SK-N-MC (cell line): ENCODE results near the gene ANO10.

ENCODE experiments used
- DNase-seq: peaks from one replicate; pipeline ENCODE4 v3.0.0-alpha.2; 2011; ENCODE audit warnings: low read depth, low spot score
- H3K27ac ChIP-seq: fragments of 200-600 bp; sonication (generic); 2 replicates; pipeline ENCODE4 v1.5.1; 2016; ENCODE audit warnings: mixed run types
- H3K36me3 ChIP-seq: fragments of 200-600 bp; sonication (generic); 2 replicates; pipeline ENCODE4 v1.6.1; 2017; ENCODE audit warnings: antibody characterized with exemption, low read length, mixed read lengths; ENCODE audit not compliant: insufficient read depth
- H3K4me3 ChIP-seq: fragments of 200-600 bp; sonication (generic); 2 replicates; pipeline ENCODE4 v1.5.1; 2016
- H3K9ac ChIP-seq: fragments of 200-600 bp; sonication (generic); 2 replicates; pipeline ENCODE4 v1.8.0; 2017; ENCODE audit warnings: mixed run types, mixed read lengths; ENCODE audit not compliant: insufficient read length
- H3K9me3 ChIP-seq: fragments of 200-600 bp; sonication (generic); 2 replicates; pipeline ENCODE4 v1.6.1; 2017; ENCODE audit warnings: low read depth, mild to moderate bottlenecking, antibody characterized with exemption, low read length, moderate library complexity, mixed read lengths
- EZH2 ChIP-seq: fragments of 200-600 bp; sonication (generic); IDR thresholded peaks from one replicate; pipeline ENCODE4 v1.6.1; 2017; ENCODE audit warnings: antibody characterized with exemption
- FOXP2 ChIP-seq: optimal IDR thresholded peaks from 2 replicates; pipeline ENCODE3; 2011; ENCODE audit warnings: mild to moderate bottlenecking, moderate library complexity; ENCODE audit not compliant: insufficient read depth; ENCODE audit errors: extremely low read length, control extremely low read depth
- POLR2AphosphoS5 ChIP-seq: IDR thresholded peaks from 2 replicates; pipeline ENCODE4 v1.6.1; 2012; ENCODE audit warnings: mild to moderate bottlenecking, low read depth, low read length, borderline replicate concordance

Gene ANO10

DNA sequence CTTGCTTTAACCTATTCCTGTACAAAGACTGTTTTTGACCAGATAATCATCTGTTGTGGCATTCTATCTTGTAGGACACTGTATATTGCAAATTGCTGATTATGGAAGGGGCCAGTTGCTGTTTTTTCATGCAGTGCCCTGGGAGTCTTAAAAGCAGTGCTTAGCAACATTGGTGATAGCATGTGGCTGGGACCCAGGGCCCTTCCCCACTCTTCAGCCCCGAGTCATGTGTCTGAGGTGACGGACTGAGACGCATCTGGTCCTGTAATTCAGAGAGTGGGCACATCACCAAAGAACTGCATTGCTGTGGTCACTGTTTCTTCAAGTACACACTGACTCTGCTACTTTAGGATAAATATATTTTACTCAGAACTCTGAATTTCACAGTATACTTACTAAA, 272.1 kb downstream of the ANO10 start:
- Histone ChIP-seq H3K36me3 (no peaks in the 10 kb centered on the region; the same call in 1 of the 2 replicates), H3K27ac (no peak overlapping the region), H3K4me3 (no peak overlapping the region), H3K9me3 (no peaks in the 10 kb centered on the region), H3K9ac (no peak overlapping the region)
- no peak for DNase-seq
- TF ChIP-seq EZH2 (no peak), FOXP2 (no peak), POLR2AphosphoS5 (no peak)

DNA sequence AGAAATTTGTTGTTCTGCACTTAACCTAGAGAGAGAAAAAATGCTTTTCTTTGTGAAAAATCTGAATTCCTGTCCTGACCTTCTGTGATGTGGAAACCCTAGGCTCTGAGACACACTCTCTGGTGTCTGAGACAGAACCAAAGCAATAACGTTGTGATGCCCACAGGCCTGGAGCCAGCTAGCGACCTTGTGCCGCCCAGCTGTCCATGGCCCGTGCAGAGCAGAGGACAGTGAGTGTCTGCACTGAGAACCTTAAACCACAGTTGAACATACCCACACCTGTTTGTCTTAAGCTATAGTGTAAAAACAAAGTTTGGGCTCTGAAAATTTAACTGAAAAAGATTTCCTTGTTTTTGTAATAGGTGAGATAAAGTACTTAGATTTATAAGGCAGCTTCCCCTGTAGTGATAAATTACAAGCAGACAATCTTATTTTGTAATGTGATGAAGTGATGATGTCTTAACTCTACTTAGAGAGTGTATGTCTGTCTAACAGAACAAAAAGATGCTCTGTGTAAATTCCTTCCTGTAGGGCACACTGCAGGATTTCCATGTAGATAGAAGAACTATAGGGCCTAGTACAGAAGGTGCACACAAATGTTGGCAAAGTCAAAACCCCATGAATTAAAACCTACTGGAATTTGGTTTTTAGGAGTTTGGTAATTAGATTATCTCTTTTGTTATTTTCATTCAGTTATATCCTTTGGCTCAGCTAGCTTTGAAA, 272.8 kb downstream of the ANO10 start:
- no peaks in the 10 kb centered on the region; the same call in 1 of the 2 replicates for H3K36me3 ChIP-seq
- H3K27ac ChIP-seq, result no peak overlapping the region
- no peak overlapping the region for H3K4me3 ChIP-seq
- no peaks in the 10 kb centered on the region for H3K9me3 ChIP-seq
- no peak for DNase-seq
- TF ChIP-seq EZH2 (no peak), FOXP2 (no peak), POLR2AphosphoS5 (no peak)
- H3K9ac ChIP-seq, result no peak overlapping the region

DNA sequence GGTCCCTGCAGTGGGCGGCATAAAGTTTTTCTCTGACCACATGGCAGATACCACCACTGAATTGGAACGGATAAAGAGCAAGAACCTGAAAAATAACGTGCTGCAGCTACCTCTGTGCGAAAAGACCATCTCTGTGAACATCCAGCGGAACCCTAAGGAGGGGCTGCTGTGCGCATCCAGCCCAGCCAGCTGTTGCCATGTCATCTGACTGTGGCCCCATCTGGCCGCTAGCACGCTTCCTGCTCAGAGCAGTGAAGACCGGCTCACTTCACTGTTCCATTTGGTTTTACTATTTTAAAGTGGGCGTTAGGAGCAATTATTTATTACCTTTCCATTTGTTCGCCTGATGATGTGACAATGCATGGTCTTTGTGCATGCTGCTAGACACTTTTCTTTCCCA, 273.5 kb downstream of the ANO10 start:
- H3K4me3 ChIP-seq, result no peak overlapping the region
- H3K27ac ChIP-seq, result no peak overlapping the region
- no peak overlapping the region for H3K9ac ChIP-seq
- no peak for DNase-seq
- H3K36me3 ChIP-seq, result no peaks in the 10 kb centered on the region; the same call in 1 of the 2 replicates
- no peak for TF ChIP-seq POLR2AphosphoS5
- TF ChIP-seq EZH2, result no peak
- TF ChIP-seq FOXP2, result no peak
- no peaks in the 10 kb centered on the region for H3K9me3 ChIP-seq

DNA sequence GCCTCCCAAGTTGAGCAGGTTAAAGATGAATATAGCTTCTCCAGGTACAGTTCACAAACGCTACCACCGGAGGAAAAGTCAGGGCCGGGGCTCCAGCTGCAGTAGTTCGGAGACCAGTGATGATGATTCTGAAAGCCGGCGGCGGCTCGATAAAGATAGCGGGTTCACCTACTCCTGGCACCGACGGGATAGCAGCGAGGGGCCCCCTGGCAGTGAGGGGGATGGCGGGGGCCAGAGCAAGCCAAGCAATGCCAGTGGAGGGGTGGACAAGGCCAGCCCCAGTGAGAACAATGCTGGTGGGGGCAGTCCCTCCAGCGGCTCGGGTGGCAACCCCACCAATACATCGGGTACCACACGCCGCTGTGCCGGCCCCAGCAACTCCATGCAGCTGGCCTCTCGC, 274.0 kb downstream of the ANO10 start:
- no peak for DNase-seq
- no peak overlapping the region for H3K4me3 ChIP-seq
- TF ChIP-seq EZH2 (no peak), FOXP2 (no peak), POLR2AphosphoS5 (no peak)
- no peaks in the 10 kb centered on the region for H3K9me3 ChIP-seq
- H3K36me3 ChIP-seq, result no peaks in the 10 kb centered on the region; the same call in 1 of the 2 replicates
- no peak overlapping the region for H3K9ac ChIP-seq
- no peak overlapping the region for H3K27ac ChIP-seq

DNA sequence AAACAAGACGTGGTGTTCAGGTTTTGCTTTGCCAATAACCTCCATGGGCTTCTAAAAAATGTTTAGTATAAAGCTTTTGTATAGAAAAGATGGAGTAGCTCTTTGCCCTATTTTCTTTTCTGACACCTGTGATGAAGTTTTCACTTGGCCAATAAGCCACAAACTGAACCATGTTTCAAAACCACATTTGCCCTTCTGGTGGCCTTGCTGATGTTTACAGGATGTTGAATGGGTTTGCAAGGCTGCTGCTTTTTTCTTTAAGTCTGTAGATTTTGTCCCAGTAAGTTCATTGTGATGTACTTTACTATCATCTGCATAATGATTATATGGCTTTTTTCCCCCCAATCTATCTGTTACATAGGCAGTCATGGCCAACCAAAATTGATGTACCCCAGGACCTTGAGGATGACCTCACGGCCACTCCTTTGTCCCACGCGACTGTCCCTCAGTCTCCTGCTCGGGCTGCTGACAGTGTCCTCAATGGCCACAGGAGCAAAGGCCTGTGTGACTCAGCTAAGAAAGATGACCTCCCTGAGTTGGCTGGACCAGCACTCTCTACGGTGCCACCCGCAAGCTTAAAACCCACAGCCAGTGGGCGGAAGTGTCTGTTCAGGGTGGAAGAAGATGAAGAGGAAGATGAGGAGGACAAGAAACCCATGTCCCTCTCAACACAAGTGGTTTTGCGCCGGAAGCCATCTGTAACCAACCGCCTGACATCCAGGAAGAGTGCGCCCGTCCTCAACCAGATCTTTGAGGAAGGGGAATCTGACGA, 274.6 kb downstream of the ANO10 start:
- TF ChIP-seq EZH2 (no peak), FOXP2 (no peak), POLR2AphosphoS5 (no peak)
- Histone ChIP-seq H3K9me3 (no peaks in the 10 kb centered on the region), H3K36me3 (no peaks in the 10 kb centered on the region; the same call in 1 of the 2 replicates), H3K9ac (no peak overlapping the region), H3K4me3 (no peak overlapping the region), H3K27ac (no peak overlapping the region)
- DNase-seq, result no peak

DNA sequence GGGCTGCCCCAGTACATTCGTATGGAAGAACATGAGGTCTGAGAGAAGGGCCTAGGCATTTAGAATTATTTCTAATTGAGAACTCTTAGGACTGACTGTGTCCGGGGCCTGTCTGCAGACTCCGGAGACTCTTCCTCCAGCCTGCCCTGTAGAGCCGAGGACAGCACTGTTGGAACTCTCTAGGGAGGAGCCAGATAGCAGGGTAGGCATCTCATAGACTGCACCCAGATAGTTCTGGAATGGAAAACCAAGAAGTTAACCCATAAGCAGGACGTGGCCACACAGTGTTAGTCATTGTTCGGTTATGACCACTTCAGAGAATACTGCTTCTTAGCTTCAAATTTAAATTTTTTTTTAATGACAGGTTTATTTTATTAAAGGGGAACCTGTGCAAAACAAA, 275.9 kb downstream of the ANO10 start:
- no peak for DNase-seq
- Histone ChIP-seq H3K4me3 (no peak overlapping the region), H3K9ac (no peak overlapping the region), H3K9me3 (no peaks in the 10 kb centered on the region), H3K27ac (no peak overlapping the region), H3K36me3 (no peaks in the 10 kb centered on the region; the same call in 1 of the 2 replicates)
- TF ChIP-seq FOXP2, result no peak

DNA sequence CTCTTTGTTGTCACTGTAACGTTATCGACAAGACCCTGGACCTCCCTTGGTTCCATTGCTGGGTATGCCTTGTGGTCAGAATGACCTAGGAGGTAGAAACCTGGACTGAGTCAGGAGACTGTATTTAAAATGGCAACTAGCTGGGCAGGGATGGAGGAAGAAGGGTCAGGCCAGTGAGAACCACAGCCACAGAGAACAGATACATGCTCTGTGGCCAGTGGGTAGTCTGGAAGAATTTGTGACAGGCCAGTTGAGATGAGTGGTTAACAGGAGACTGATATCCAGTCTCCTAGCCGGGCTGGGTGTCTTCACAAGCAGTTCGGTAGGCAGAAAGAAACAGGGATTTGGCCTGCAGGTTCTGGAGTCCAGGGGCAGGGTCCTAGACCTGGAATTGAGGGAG, 276.6 kb downstream of the ANO10 start:
- TF ChIP-seq EZH2 (no peak), FOXP2 (no peak), POLR2AphosphoS5 (no peak)
- Histone ChIP-seq H3K9ac (no peak overlapping the region), H3K4me3 (no peak overlapping the region), H3K9me3 (no peaks in the 10 kb centered on the region), H3K36me3 (peaks cover under 1% of the 10 kb centered on the region; the same call in 1 of the 2 replicates), H3K27ac (no peak overlapping the region)
- DNase-seq, result no peak

DNA sequence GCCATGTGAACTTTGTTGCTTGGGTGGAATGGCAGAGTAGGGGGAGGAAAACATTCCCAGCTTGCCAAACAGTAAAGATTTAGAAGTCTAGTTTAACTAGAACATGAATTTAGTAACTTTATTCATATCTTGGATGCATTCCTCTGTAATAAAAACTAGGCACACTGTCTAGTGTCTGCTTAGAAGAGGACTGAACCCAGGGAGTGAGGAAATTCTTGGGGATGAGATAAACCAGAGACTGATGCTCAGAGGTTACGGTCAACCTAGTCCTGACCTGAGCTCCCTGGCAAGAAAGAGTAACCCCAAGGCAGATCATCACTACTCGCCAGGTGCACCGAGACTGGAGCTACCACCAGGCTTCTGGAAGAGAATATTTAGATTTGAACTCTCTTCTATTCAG, 277.3 kb downstream of the ANO10 start:
- H3K9me3 ChIP-seq, result no peaks in the 10 kb centered on the region
- H3K36me3 ChIP-seq, result peaks cover 3% of the 10 kb centered on the region; the same call in 1 of the 2 replicates
- no peak for DNase-seq
- TF ChIP-seq POLR2AphosphoS5, result no peak
- TF ChIP-seq EZH2, result no peak
- no peak for TF ChIP-seq FOXP2
- H3K27ac ChIP-seq, result no peak overlapping the region
- H3K4me3 ChIP-seq, result no peak overlapping the region
- no peak overlapping the region for H3K9ac ChIP-seq
